ENCODE results near the gene PXMP4.

The PXMP4 gene

DNA sequence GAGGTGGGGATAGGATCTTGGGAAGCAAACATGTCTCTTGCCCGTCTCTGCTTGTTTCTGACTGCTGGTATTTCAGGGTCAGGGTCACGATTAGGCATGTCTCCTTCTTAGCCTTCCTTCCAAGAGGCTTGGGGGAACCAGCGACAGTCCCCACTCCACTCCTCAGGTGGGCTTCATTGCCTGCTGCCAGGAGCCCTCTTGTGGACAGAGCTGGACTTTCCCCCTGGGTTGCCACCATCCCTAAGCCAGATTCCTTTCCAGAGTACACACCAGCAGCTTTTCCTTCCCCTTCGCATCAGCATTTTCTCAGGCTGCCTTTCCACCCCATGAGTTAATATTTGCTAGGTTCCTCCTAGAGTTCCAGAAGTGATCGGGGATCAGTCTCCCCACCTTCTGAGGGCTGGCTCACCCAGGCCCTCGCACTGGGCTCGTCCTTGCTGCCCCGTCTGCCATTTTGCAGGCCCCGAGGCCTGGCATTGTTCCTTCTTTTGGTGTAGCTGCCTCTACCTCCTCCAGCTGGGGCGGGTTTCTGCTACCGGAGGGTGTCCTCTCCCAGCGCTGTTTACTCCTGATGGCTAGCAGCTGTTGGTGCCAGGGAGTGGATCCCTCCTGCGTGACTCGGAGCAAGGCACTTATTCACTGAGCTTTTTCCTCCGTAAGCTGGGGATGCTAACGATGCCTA, 66.8 kb downstream of the PXMP4 start:
- peak; percentile 64 for DNase-seq

Measured in NCI-H1105 (cell line).